Small intestine (tissue), 7 donors: ENCODE measurements around the gene KCND3. TPM values are rescaled to one million over a fixed set of nuclear protein-coding genes. Genes with fewer than 3 reads are reported as not detected.

Source experiments
- DNase-seq, 2 donors: peaks; one replicate each; pipeline versions ENCODE4 v3.0.0 to v3.0.0-alpha.2; 2013
- FAIRE-seq: peaks from 2 replicates; lab custom pipeline; 2012; peaks lifted over from hg19 to GRCh38; lab: Jason Lieb, UNC
- H3K27ac ChIP-seq, 3 donors: one replicate each; pipeline ENCODE4 v1.5.1; 2013; ENCODE audit warnings: low read length in 2 of 3, mild to moderate bottlenecking in 2 of 3, control low read depth in 1 of 3, inconsistent platforms in 1 of 3, low read depth in 1 of 3, moderate library complexity in 1 of 3
- H3K27me3 ChIP-seq, 3 donors: one replicate each; pipeline ENCODE4 v1.6.1; 2013; ENCODE audit warnings: low read length in 3 of 3, inconsistent platforms in 1 of 3; ENCODE audit not compliant: control insufficient read depth in 3 of 3, insufficient read depth in 3 of 3
- H3K36me3 ChIP-seq, 3 donors: one replicate each; pipeline ENCODE4 v1.6.1; 2013; ENCODE audit warnings: low read length in 3 of 3, inconsistent platforms in 1 of 3, low read depth in 1 of 3, mild to moderate bottlenecking in 1 of 3, moderate library complexity in 1 of 3; ENCODE audit not compliant: control insufficient read depth in 3 of 3, insufficient read depth in 2 of 3
- H3K4me1 ChIP-seq, 3 donors: one replicate each; pipeline ENCODE4 v1.6.1; 2013; ENCODE audit warnings: low read length in 2 of 3, inconsistent platforms in 1 of 3, low read depth in 1 of 3, mild to moderate bottlenecking in 1 of 3, moderate library complexity in 1 of 3; ENCODE audit not compliant: control insufficient read depth in 3 of 3, insufficient read depth in 2 of 3
- H3K4me3 ChIP-seq, 3 donors: one replicate each; pipeline ENCODE4 v1.5.1; 2013; ENCODE audit warnings: low read length in 3 of 3, control low read depth in 1 of 3, inconsistent platforms in 1 of 3, low read depth in 1 of 3, mild to moderate bottlenecking in 1 of 3, moderate library complexity in 1 of 3
- H3K9me3 ChIP-seq, 2 donors: one replicate each; pipeline ENCODE4 v1.6.1; 2013; ENCODE audit warnings: low read depth in 1 of 2, low read length in 1 of 2; ENCODE audit not compliant: control insufficient read depth in 2 of 2, insufficient read depth in 1 of 2
- WGBS, 3 donors: extraction: QIAGEN DNeasy Blood & Tissue Kit; methylation state at CpG; one replicate each; pipeline ENCODE4 v1.1.7; 2013; 5-methylcytosine and 5-hydroxymethylcytosine counted together
- polyA plus RNA-seq, 4 donors: library from polyadenylated mRNA; stranded (reverse) in 3 of 4; unstranded in 1 of 4; fragments of 200-250 nt in 3 of 4; fragments of 120-200 nt in 1 of 4; gene quantifications; one replicate each; pipeline versions ENCODE4 v1.2.1 to v1.2.3, GENCODE V29; 2013
- donor health status: healthy with polysubstance abuse.
- donor health status: control.
- donor health status: control.
- donor health status: Bipolar disorder and iron deficiency.
- donor health status: healthy.

KCND3 gene
- polyA plus RNA-seq, 4 donors, result 0.27 to 1.8 (median 0.86) TPM; not detected in 1

- WGBS, 3 donors, result 79 to 83% (median 83%) methylated on average over 5 of the region's 5 CpGs
These were observed 154.5 kb downstream of the KCND3 start for GRCh38 chr1:111834956-111835355.

GRCh38 chr1:111833334-111833733 is 156.1 kb downstream of the KCND3 start:
- H3K27ac ChIP-seq, result no peak overlapping the region
- H3K36me3 ChIP-seq, result no peaks in the 10 kb centered on the region
- H3K4me3 ChIP-seq, result no peak overlapping the region
- H3K27me3 ChIP-seq, result no peaks in the 10 kb centered on the region
- DNase-seq (no peak), FAIRE-seq (no peak)
- no peaks in the 10 kb centered on the region for H3K4me1 ChIP-seq
- 75% methylated on average over 4 of the region's 4 CpGs for WGBS, 3 donors
- H3K9me3 ChIP-seq, result no peaks in the 10 kb centered on the region

More at GRCh38 chr1:111834956-111835355, 154.5 kb downstream of the KCND3 start:
- DNase-seq, result no peak
- Histone ChIP-seq H3K27me3 (no peaks in the 10 kb centered on the region), H3K36me3 (no peaks in the 10 kb centered on the region), H3K27ac (no peak overlapping the region), H3K4me1 (no peaks in the 10 kb centered on the region), H3K9me3 (no peaks in the 10 kb centered on the region), H3K4me3 (no peak overlapping the region)
- no peak for FAIRE-seq

GRCh38 chr1:111832521-111833155 is 156.8 kb downstream of the KCND3 start:
- H3K36me3 ChIP-seq, result no peaks in the 10 kb centered on the region
- H3K4me3 ChIP-seq, result no peak overlapping the region
- no peaks in the 10 kb centered on the region for H3K4me1 ChIP-seq
- no peaks in the 10 kb centered on the region for H3K27me3 ChIP-seq
- H3K9me3 ChIP-seq, result no peaks in the 10 kb centered on the region
- DNase-seq (no peak), FAIRE-seq (no peak)
- 62 to 77% (median 66%) methylated on average over 10 of the region's 10 CpGs for WGBS, 3 donors
- no peak overlapping the region for H3K27ac ChIP-seq

DNA sequence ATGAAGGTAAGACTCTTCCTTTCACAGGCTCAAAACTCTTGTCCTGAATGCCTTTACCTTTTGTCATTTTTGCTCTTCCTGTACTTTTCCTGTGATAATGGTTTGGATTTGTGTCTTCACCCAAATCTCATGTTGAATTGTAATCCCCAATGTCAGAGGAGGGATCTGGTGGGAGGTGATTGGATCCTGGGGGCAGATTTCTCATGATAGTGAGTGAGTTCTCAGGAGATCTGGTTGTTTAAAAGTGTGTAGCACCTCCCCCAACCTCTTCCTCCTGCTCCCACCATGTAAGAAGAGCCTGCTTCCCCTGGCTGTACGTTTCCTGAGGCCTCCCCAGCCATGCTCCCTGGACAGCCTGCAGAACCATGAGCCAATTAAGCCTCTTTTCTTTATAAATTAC is 158.3 kb downstream of the KCND3 start:
- no peak for FAIRE-seq
- 8 to 17% (median 9%) methylated on average over 1 of the region's 1 CpG for WGBS, 3 donors
- H3K36me3 ChIP-seq, result no peaks in the 10 kb centered on the region

DNA sequence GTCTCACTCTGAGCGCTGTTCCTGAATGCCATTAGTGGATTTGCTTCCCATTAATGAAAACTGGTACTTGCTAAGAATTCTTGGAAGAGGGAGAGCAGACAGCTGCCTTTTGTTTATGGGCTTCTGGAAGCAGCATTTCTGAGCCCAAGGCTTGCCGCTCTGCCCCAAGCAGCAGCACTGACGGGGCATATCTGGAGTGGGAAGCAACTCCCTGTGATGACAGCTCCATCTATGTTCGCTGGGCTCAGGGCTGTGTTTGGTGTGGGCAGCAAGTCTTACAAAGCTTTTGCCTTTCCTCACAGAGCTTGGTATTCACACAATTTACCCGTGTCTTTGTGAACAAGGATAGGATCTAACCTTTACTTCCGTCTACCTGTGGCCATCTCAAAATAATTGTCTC is 161.5 kb downstream of the KCND3 start:
- no peak overlapping the region for H3K27ac ChIP-seq
- no peak overlapping the region for H3K4me3 ChIP-seq
- no peaks in the 10 kb centered on the region for H3K4me1 ChIP-seq
- peaks cover 0 to 2% (median 0%) of the 10 kb centered on the region in 3 donors for H3K27me3 ChIP-seq
- DNase-seq, result no peak
- no peaks in the 10 kb centered on the region for H3K36me3 ChIP-seq
- no peaks in the 10 kb centered on the region for H3K9me3 ChIP-seq
- no peak for FAIRE-seq
- WGBS, 3 donors, result 65 to 76% (median 67%) methylated on average over 6 of the region's 6 CpGs

More for the DNA sequence above, 158.3 kb downstream of the KCND3 start:
- Histone ChIP-seq H3K4me1 (no peaks in the 10 kb centered on the region), H3K9me3 (no peaks in the 10 kb centered on the region), H3K4me3 (no peak overlapping the region), H3K27ac (no peak overlapping the region), H3K27me3 (no peaks in the 10 kb centered on the region)
- DNase-seq, result no peak

GRCh38 chr1:111826278-111826677 is 163.2 kb downstream of the KCND3 start:
- FAIRE-seq (no peak), DNase-seq (no peak)
- Histone ChIP-seq H3K27ac (no peak overlapping the region), H3K9me3 (no peaks in the 10 kb centered on the region), H3K27me3 (peaks cover 0 to 2% (median 0%) of the 10 kb centered on the region in 3 donors), H3K4me3 (no peak overlapping the region), H3K36me3 (no peaks in the 10 kb centered on the region), H3K4me1 (no peaks in the 10 kb centered on the region)
- WGBS, 3 donors, result 53 to 65% (median 54%) methylated on average over 4 of the region's 4 CpGs

- Histone ChIP-seq H3K4me3 (no peak overlapping the region), H3K9me3 (no peaks in the 10 kb centered on the region), H3K4me1 (no peaks in the 10 kb centered on the region), H3K27me3 (peaks cover 0 to 2% (median 0%) of the 10 kb centered on the region in 3 donors), H3K36me3 (no peaks in the 10 kb centered on the region), H3K27ac (no peak overlapping the region)
- WGBS, 3 donors, result 90 to 93% (median 93%) methylated on average over 3 of the region's 3 CpGs
- FAIRE-seq, result no peak
- no peak for DNase-seq
These were observed 164.3 kb downstream of the KCND3 start for GRCh38 chr1:111825217-111825616.

- Histone ChIP-seq H3K4me1 (no peaks in the 10 kb centered on the region), H3K36me3 (no peaks in the 10 kb centered on the region), H3K9me3 (no peaks in the 10 kb centered on the region), H3K27me3 (peaks cover 0 to 2% (median 0%) of the 10 kb centered on the region in 3 donors), H3K27ac (no peak overlapping the region), H3K4me3 (no peak overlapping the region)
- no peak for FAIRE-seq
- WGBS, 3 donors, result 88 to 90% (median 90%) methylated on average over 6 of the region's 6 CpGs
- no peak for DNase-seq
These were observed 167.3 kb downstream of the KCND3 start for GRCh38 chr1:111822138-111822537.
